Measurements from ENCODE around the gene GBX2. TPM values are rescaled to one million over a fixed set of nuclear protein-coding genes. Genes with fewer than 3 reads are reported as not detected.

GBX2 gene
- total and polyA plus RNA-seq, 2 of the 8 experiments (the other 6 are each of a cell fraction or from before 2014, with no cell fraction given) = 0.38 to 0.89 TPM

GRCh38 chr2:236214376-236214995 lies 46.3 kb upstream of the GBX2 start (continued):
- no peak for TF ChIP-seq ATF2 (IDR thresholded peaks at IDR 0.05; ENCODE audit: low read length)
- no peak for TF ChIP-seq E2F6 (IDR thresholded peaks at IDR 0.05)

All from H1 (cell line).